AG09309 (cell line): Measurements from ENCODE around the gene SLC44A3.

Experiments used
- DNase-seq: peaks from one replicate; pipeline ENCODE4 v3.0.0-alpha.2; 2010; ENCODE audit warnings: low read depth
- H3K4me3 ChIP-seq: 2 replicates; pipeline ENCODE4 v1.5.1; 2011; ENCODE audit warnings: mild to moderate bottlenecking, low read depth, low read length, moderate library complexity; ENCODE audit not compliant: control insufficient read depth
- TF ChIP-seq, protein P1 (sequence below): IDR thresholded peaks from 2 replicates; pipeline ENCODE4 v1.5.1; 2011; ENCODE audit warnings: mild to moderate bottlenecking, low read depth, low read length, inconsistent platforms; ENCODE audit not compliant: insufficient read depth, control insufficient read depth; ENCODE audit errors: missing control alignments

SLC44A3 gene

GRCh38 chr1:94798054-94798453, 22.1 kb upstream of the SLC44A3 start:
- no peak for DNase-seq
- TF ChIP-seq, protein P1, sequence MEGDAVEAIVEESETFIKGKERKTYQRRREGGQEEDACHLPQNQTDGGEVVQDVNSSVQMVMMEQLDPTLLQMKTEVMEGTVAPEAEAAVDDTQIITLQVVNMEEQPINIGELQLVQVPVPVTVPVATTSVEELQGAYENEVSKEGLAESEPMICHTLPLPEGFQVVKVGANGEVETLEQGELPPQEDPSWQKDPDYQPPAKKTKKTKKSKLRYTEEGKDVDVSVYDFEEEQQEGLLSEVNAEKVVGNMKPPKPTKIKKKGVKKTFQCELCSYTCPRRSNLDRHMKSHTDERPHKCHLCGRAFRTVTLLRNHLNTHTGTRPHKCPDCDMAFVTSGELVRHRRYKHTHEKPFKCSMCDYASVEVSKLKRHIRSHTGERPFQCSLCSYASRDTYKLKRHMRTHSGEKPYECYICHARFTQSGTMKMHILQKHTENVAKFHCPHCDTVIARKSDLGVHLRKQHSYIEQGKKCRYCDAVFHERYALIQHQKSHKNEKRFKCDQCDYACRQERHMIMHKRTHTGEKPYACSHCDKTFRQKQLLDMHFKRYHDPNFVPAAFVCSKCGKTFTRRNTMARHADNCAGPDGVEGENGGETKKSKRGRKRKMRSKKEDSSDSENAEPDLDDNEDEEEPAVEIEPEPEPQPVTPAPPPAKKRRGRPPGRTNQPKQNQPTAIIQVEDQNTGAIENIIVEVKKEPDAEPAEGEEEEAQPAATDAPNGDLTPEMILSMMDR, result no peak
- no peak overlapping the region for H3K4me3 ChIP-seq

GRCh38 chr1:94798462-94798861, 21.7 kb upstream of the SLC44A3 start:
- H3K4me3 ChIP-seq, result no peak overlapping the region
- no peak for DNase-seq
- TF ChIP-seq, protein P1, result no peak

- no peak for DNase-seq
- TF ChIP-seq, protein P1, result no peak
- no peak overlapping the region for H3K4me3 ChIP-seq
Measured at GRCh38 chr1:94799206-94799605, 21.0 kb upstream of the SLC44A3 start.

- TF ChIP-seq, protein P1, result peak; percentile 60
- H3K4me3 ChIP-seq, result no peak overlapping the region
- DNase-seq, result peak; percentile 78
Measured at GRCh38 chr1:94801919-94802546, 18.1 kb upstream of the SLC44A3 start.

DNA sequence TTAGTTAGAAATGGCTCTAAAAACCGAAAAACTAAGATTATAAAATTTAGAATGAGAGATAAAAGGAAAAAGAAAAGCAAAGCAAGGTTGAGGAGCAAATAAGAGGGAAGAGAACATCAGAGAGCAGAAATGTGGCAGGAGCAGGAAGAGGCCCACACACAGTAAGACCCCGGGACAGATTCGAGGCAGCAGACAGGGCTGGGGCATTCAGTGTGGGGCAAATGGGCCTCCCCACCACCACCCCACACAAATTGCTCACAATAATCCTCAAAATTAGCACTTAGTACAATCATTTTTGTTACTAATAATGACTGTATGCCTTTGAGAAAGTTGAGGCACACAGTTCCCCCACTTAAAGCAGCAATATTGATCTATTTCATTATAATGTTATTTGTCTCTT, 17.1 kb upstream of the SLC44A3 start:
- TF ChIP-seq, protein P1, result no peak
- no peak overlapping the region for H3K4me3 ChIP-seq
- DNase-seq, result no peak

DNA sequence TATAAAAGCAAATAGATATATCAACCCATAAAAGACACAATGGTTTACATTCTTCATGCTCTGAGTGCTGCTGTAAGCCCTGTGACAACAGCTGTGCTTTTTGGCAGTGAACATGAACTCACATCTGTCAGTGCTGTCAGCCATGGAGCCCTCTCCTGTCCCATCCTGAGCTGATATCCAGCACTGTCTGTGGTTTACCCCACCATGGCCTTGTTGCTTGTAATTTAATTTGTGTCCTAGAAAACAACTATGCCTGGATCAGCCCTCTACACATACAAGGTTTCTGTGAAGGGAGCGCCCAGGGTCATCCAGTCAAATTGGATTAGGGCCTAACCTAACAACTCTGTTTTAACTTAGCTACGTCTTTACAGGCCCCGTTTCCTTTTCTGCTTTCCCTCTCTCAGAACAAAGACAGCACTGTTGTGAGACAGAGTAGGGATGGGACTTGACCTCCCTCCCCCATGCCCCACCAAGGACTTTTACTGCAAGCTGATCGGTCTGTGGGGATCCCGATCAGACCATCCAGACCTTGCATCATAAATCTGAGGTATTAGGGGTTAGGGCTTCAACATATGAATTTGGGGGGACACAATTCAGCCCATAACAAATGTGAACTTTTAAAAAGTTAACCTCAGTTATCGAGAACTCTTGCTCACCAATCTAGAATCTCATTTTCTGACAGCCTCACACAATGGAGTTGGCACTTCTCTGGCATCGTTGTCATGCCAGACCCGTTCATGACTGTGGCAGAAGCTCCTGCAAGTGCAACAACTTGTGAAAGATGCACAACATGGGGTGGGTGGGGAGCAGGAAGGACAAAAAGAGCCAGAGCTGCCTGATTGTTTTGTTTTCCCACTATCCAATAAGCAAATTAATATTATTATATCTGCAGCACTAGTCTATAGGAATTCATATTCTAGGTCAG, 16.4 kb upstream of the SLC44A3 start:
- no peak overlapping the region for H3K4me3 ChIP-seq
- DNase-seq, result no peak
- TF ChIP-seq, protein P1, result no peak
